GM19468 (cell line): ENCODE results near the gene SKOR1.

Source experiments
- ATAC-seq: cut with Tn5 transposase; IDR thresholded peaks from one replicate; pipeline ENCODE4 v1.9.1; 2021; ENCODE audit warnings: mild to moderate bottlenecking, moderate library complexity, moderate number of reproducible peaks; ENCODE audit not compliant: unreplicated experiment; ENCODE audit errors: extremely low read depth

The SKOR1 gene

DNA sequence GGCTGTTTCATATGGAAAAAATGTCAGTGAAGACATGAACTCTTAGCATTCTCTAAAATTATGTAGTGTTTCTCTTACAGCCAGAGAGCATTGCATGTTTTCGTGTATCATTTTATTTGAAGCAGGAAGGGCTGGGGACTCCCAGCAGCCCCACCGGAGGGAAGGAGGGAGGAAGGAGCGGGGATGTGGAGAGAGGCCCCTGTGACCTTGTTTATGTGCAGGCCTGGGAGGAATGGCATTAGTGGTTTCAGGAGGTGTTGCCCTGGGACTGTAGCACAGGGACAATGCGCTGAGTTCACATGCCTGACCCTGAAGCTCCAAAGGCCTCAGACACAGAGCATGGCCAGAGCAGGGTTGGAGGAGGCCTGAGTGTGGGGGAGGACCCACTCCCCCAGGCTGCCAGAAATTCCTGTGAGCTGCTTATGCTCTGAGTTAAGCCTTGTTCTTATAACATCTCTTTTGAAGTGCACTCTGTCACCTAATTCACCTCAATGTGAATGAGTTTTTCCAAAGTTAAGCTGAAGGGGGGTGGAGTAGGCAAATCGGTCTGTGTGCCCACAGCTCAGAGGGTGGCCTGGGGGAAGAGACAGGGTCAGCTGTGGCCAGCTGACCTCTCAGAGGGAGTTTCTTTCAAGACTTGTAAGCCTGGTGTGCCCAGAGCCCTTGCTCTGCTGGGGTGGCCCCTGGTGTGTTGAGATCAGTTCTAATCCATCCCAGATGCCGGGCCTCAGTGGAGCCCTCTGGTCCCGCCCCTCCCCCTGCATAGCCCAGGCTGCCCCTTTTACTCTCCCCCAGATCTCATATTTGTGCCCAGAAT, 18.5 kb downstream of the SKOR1 start:
- no peak for ATAC-seq

DNA sequence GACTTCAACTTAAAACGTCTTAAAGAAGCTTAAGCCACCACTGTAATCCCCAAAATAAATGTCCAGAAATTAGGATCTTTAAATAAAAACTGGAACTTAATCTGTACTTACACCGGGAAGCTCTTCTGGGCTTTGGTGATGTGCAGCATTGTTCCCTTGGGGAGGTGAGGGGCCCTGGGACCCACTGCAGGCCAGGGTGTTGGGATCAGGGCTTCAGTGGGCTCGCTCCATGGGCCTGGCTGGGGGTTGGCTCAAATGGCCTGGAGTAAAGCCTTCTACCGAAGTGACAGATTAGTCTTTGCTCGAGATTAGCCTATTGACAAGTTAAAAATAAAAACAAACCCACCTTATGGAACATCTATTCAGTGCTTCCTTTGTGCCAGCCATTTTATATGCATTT, 20.7 kb downstream of the SKOR1 start:
- ATAC-seq, result no peak

DNA sequence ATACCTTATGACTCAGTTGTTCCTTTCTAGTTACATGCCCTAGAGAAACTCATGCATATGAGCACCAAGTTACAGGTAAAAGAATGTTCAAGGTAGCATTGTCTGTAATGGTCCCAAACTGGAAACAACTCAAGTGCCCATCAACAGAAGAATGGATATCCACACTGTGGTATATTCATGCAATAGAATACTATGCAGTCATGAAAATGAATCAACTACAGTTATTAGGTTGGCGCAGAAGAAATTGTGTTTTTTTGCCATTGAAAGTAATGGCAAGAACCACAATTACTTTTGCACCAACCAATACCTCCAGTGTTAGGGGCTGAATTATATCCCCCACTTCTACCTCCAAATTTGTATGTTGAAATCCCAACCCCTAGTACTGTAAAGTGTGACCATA, 24.2 kb downstream of the SKOR1 start:
- no peak for ATAC-seq

DNA sequence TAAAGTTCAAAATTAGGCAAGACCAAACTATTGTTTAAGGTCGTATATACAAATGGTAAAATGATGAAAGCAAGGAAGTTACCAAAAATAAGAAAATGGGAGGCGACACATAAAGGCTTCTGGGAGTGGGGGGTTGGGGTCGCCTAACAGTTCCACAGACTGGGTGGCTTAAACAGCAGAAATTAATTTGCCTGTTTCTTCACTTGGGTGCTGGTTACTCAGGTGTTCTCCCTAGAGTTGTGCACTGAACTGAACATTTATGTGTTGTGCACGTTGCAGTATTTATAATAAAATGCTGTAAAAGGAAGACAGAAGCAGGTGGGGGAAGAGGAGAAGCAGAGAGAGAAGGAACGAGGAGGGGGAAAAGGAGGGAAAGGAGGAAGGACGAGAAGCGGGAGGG, 25.0 kb downstream of the SKOR1 start:
- no peak for ATAC-seq

DNA sequence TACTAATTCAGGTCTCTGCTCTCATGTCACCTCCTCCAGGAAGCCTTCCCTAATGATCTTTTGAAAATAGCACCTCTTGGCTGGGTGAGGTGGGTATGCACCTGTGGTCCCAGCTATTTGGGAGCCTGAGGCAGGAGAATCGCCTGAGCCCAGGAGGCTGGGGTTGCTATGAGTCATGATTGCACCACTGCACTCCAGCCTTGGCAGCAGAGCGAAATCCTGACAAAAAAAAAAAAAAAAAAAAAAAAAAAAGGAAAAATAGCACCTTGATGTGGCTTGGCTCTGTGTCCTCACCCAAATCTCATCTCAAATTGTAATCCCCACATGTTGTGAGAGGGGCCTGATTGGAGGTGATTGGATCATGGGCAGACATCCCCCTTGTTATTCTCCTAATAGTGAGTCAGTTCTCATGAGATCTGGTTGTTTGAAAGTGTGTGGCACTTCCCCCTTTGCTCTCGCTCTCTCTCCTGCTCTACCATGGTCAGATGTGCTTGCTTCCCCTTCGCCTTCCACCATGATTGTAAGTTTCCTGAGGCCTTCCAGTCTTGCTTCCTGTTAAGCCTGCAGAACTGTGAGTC, 25.8 kb downstream of the SKOR1 start:
- no peak for ATAC-seq

DNA sequence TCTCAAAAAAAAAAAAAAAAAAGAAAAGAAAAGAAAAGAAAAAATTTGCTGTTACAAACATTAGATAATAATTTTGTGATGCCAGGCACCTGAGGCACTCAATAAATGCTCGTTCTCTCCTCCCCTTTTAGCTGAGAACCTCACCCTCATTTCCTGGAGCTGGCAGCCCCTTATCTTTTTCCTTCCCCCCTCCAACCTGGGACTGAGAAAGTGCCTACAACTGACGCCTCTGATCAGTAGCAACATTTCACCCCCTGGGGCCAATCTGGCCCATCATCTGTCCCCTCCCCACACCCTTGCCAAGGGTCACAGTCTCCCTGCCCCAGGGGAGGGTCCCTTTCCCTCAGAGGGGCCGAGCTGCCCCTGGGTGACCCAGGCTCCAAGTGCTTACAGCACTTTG, 27.1 kb downstream of the SKOR1 start:
- no peak for ATAC-seq

DNA sequence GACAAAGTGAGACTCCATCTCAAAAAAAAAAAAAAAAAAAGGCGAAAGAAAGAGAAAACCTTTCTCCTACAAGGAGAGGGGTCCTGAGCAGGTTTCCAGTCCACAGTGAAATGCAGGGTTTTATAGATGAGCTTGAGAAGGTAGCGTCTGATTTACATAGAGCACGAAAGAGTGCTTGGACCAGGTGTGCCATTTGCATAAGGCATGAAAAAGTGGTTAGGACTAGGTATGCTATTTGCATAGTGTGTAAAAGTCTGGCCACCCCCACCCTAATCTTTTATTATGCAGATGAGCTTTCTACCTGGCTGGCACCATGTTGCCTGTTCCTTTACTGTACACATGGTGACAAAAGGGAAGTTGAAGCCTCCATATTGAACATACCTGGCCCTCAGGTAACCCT, 28.1 kb downstream of the SKOR1 start:
- ATAC-seq, result no peak

DNA sequence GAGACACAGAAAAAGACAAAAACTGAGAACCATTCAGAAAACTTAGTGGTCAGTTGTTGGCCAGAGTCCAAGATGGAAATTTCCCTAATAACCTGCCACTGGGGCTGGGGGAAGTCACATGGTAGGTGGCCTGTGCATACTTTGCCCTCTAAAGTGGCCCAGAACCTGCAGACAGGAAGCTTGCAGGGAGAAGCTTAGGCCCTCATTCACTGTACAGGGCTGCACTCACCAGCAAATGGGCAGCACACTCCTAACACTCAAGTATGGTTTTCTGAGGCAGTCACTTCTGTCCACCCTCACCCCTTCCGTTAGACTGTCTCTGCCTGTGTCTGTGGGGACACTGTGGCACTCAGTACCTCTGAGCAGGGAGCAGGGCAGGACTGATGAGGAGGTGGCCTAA, 29.0 kb downstream of the SKOR1 start:
- ATAC-seq, result no peak

DNA sequence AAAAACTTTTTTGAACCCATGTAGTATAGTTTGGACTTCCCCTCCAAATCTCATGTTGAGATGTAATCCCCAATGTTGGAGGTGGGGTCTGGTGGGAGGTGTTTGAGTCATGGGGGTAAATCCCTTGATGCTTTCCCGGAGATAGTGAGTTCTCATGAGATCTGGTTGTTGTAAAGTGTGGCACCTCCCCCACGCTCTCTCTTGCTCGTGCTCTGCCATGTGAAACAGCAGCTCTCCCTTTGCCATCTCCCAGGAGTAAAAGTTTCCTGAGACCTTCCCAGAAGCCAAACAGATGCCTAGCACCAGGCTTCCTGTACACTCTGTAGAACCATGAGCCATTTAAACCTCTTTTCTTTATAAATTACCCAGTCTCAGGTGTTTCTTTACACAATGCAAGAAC, 30.5 kb downstream of the SKOR1 start:
- no peak for ATAC-seq

DNA sequence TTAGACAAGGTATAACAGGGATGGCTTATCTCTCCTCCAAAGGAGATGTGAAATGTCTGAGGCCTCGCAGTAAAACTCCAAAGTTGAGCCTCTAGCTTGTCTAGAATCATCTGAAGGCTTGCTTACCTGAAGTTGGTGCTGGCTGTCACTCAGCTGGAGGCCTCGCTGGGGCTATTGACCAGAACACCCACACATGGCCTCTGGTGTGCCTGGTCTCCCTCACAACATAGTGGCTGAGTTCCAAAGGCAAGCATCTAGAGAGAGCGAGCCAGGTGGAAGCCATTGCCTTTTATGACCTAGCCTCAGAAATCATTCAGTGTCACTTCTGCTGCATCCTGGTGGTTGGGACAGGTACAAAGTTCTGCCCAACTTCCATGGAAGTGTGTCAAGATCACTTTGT, 31.9 kb downstream of the SKOR1 start:
- no peak for ATAC-seq

DNA sequence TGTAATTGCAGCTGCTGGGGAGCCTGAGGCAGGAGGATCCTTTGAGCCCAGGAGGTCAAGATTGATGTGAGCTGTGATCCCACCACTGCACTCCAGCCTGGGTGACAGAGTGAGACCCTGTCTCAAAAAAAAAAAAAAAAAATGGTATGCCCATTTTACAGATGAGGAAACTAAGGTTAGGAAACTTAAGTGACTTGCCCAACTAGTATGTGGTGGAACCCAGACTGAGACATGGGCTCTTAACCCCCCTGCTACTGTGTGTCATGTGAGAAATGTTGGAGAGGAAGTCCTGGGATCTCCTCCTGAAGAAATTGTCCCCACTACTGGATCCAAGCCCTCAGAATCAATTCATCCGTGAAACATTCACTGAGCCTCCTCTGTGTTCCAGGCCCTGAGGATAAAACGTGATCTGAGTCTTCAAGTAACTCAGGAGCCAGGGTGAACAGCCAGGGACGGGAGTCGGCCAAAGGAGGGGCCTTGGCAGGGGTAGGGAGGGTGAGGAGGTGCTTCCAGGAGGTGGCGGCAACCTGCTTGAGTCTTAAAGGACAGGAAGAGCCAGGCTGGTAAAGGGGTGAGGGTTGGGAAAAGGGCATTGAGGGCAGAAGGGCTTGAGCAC, 34.1 kb downstream of the SKOR1 start:
- no peak for ATAC-seq

DNA sequence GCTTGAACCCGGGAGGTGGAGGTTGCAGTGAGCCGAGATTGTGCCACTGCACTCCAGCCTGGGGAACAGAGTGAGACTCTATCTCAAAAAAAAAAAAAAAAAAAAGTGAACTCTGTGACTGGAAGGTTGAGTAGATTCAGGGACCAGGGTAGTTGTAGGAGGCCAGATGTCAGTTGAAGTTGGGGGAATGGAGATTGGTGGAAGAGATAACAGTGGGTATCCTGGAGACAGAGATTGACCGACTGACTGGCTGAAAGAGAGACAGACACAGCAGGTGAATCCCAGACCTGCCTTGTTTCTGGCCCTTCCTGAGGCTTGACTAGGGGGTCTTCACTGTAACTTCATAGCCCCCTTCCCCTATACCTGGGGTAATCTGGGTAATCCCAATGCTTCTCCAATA, 36.7 kb downstream of the SKOR1 start:
- no peak for ATAC-seq

DNA sequence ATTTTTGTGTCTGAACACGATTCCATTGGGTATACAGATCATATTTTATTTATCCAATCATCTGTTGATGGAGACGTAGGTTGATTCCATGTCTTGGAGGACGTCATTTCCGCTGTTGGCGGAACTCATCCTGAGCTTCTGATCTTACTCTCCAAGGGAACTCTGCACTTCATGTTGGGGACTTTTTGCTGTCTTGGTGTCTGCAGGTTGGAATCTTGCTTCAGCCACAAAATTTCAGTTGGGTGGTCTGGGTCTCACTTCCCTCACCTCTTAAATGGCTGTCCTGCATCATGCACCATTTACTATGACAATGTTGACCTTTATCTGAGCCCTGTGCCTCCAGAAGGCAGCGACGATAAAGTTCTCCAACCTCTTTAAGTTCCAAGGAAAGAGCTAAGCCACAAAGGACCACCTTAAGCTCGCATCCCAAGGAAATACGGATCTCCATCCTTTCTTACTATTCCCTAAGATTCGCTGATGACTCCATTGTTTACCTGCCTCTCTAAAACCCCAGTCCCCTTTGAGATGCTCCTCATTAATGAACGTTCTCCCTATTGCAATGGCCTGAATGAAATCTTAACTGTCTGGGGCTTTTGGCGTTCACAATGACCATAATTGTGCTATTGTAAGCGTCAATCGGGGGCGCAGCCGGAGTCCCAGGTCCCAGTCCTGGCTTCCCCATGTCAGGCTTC, 37.6 kb downstream of the SKOR1 start:
- ATAC-seq, result no peak

DNA sequence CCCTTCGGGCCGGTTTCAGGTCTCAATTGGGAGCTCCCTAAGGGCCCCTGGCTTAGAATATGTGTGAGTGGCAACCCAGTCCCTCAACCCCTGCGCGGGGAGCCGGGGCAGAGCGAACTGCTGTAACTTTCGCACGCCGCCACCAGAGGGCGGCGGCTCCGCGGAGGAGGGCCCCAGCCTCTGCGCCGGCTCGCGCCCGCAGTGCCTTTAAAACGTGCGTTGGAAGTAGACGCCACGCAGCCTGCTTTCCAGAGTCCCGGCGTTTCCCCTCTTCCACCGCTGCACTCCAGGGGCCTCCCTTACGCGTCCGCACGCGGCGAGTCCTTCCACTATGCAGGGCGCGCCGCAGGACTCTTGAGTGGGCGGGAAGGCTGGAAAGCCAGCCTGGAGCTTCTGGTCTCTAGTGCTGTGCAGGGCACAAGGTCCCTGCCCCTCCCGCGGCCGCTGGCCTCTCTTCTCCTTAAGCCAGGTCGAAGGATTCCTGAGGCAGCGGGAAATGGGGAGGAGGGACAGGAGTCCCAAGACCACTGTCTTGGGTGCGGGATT, 38.2 kb downstream of the SKOR1 start:
- peak; percentile 32 for ATAC-seq

DNA sequence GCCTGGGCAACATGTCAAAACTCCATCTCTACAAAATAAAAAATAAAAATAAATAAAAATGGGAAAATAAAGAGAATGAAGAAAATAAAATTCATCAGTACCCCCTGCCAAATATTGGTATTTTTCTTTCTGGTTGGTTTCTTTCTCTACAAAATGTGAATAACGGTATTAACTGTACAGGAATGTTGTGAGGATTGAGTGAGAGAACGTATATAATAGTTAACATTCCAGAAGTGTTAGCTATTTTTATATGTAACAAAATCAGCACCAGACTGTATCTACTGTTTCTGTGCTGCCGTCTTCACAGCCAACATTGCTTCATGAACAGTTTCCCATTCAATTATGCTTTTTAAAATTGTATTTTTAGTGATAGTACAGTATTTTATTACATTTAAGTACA, 40.0 kb downstream of the SKOR1 start:
- ATAC-seq, result no peak

DNA sequence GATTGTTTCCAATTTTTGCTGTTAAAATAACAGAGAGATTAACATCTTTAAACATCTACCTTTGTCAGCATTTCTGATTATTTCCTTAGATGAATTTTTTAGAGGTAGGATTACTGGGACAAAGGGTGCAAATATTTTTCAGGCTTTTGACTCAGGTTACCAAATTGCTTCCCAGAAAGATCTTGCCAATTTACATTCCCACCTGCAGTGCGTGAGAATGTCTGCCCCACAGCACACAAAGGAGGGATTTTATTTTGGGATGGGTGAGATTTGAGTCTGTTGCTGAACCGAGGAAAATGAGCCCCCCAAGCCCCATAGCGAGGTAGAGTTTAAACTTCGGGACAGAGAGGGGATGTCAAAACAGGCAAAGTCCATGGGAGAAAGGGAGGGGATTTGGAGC, 40.5 kb downstream of the SKOR1 start:
- no peak for ATAC-seq

DNA sequence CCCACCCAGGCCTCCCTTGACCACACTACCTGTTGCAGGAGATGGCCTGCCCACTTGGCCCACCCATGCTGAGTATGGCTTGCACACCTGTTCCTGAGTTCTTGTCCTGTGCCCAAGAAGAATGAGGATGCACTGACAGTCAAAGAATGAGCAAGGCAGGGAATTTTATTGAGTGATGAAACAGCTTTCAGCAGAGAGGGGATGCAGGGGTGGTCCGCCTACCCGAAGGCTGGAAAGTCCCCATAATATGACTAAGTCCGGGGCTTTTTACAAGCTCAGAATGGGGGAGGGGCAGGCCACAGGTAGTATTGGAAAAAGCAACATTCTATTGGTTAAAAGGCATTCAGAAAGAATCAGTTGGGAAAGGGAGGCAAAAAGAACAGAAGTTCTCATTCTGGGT, 44.4 kb downstream of the SKOR1 start:
- ATAC-seq, result no peak

DNA sequence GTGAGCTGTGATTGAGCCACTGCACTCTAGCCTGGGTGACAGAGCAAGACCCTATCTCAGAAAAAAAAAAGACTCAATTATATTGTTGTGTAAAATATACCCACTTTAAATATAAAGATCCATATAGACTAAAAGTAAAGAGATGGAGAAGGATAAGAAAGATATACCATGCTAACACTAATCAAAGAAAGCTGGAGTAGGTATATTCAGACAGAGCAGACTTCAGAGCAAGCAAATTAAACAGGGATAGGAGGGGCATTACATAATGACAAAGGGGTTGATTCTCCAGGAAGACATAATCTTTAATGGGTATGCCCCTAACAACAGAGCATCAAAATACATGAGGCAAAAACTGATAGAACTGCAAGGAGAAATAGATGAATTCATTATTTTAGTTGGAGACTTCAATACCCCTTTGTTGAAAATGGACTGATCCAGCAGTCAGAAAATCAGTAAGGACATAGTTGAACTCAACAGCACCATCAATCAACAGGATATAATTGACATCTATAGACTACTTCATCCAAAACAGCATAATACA, 45.6 kb downstream of the SKOR1 start:
- ATAC-seq, result no peak

DNA sequence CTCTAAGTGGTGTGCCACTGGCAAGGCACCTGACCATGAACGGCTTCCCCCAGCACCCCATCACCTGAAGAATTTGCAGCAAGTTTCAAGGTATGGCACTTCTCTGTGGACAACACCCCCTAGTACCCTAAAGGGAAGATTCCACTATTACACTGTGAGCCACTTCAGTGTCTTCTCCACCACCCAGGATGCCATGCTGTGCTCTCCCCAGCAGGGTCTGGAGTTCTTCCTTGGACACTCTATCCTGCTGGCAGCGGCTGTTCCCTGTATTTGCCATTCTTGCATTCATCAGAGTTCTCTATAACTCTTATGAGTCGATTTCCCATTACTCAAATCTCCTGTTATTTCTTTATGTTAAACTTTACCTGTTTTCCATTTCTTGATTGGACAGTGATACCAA, 48.5 kb downstream of the SKOR1 start:
- ATAC-seq, result no peak

DNA sequence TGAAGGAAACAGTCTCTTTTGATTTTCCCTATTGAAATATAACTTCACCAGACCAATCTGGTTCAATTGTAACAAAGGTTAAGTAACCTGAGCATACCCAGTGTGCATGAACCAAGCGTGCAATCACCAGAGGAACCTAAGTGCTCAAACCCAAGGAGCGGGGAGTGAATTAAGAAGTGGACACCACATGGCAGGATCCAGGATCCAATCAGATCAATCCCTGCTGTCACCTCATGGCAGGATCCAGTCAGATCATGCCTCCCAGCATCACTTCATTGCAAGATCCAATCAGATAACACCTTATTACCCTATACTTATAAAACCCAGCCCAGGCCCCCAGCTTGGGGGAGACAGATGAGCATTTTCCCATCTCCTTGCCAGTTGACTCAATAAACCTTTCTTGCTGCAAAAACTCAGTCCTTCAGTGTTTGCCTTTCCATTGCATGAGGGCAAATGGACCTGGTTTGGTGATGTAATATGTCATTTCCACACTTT, 53.5 kb downstream of the SKOR1 start:
- no peak for ATAC-seq
